Measurements from ENCODE around the gene ZNF32. TPM values are rescaled to one million over a fixed set of nuclear protein-coding genes. Genes with fewer than 3 reads are reported as not detected.

ZNF32 gene
- 10 to 100 TPM; 47.2 to 65.4 (median 54.4) TPM for total RNA-seq
- polyA plus RNA-seq, result 86.3 TPM
- long read RNA-seq, donor 1, transcript ZNF32-202 (3 exons, 1,201 nt), result minor isoform, 9 of 56 reads
- long read RNA-seq, donor 1, transcript ZNF32-201 (3 exons, 1,137 nt), result major isoform, 36 of 56 reads
- long read RNA-seq, donor 1, partial matches to known transcripts, result 1 of 56 reads
- long read RNA-seq, donor 1, other reads (novel, unspliced or antisense), result 10 of 56 reads
- long read RNA-seq, donor 2, transcript ZNF32-201 (3 exons, 1,137 nt), result major isoform, 31 of 47 reads
- long read RNA-seq, donor 2, partial matches to known transcripts, result 2 of 47 reads
- long read RNA-seq, donor 2, other reads (novel, unspliced or antisense), result 12 of 47 reads
- long read RNA-seq, donor 3, transcript ZNF32-202 (3 exons, 1,201 nt), result minor isoform, 24 of 83 reads
- long read RNA-seq, donor 3, transcript ZNF32-201 (3 exons, 1,137 nt), result major isoform, 38 of 83 reads
- long read RNA-seq, donor 3, partial matches to known transcripts, result 5 of 83 reads
- long read RNA-seq, donor 3, other reads (novel, unspliced or antisense), result 16 of 83 reads
- long read RNA-seq, donor 4, transcript ZNF32-201 (3 exons, 1,137 nt), result major isoform, 38 of 49 reads
- long read RNA-seq, donor 4, partial matches to known transcripts, result 0 of 49 reads
- long read RNA-seq, donor 4, other reads (novel, unspliced or antisense), result 9 of 49 reads

GRCh38 chr10:43648398-43649184 lies at the start of gene ZNF32:
ZNF32 (minus strand) TSS chr10:43648881; CDS start chr10:43646133, 2,748 bp downstream.
- intact Hi-C loops (cut with DNase I), result no loop called here
- no peaks in the 10 kb centered on the region for H3K27me3 ChIP-seq (ENCODE audit: control insufficient read depth, insufficient read depth)
- peak within 1 kb of the TSS; percentile 82 for H3K27ac ChIP-seq (ENCODE audit: low read length)
- ATAC-seq, result peak; percentile 98
- peak within 1 kb of the TSS; percentile 89 for H3K4me3 ChIP-seq (ENCODE audit: low read length)
- WGBS, result under 1% methylated on average over 90 of the region's 90 CpGs
- DNase-seq, result peak; percentile 88 to 95 (median 95)
- peaks cover 13% of the 10 kb centered on the region for H3K9me3 ChIP-seq (ENCODE audit: control insufficient read depth, low read length)
- H3K4me1 ChIP-seq (ENCODE audit: control insufficient read depth, insufficient read depth, low read length), result no peaks in the 10 kb centered on the region

DNA sequence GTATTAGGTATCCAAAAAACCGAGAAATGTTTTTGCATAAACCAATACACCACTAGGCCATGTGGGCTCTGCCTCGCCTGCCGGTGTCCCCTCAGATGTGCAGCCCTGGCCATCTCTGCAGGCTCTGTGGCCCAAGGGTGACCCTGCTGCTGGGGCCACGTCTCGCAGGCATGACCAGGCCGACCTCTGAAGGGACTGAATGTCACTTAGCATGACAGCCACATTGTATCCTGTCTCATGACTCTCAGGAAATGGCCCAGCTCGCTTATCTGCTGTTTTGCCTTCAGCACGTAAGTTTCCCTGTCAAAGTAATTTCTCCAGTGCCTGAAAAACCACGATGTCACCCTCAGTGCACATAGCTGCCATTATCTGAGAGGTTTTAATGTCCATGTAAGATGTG lies 49.5 kb upstream of the ZNF32 start:
- intact Hi-C loops (cut with DNase I), result loop anchor here in 2 of 4 donors (10.0 kb wide), 2 partner anchors 127 to 177 kb away; no protein-coding TSS in a partner anchor
- Histone ChIP-seq H3K27ac (ENCODE audit: low read length) (peak overlapping the region; percentile 7), H3K27me3 (ENCODE audit: control insufficient read depth, insufficient read depth) (no peaks in the 10 kb centered on the region), H3K4me3 (ENCODE audit: low read length) (no peak overlapping the region), H3K4me1 (ENCODE audit: control insufficient read depth, insufficient read depth, low read length) (peaks cover 9% of the 10 kb centered on the region), H3K9me3 (ENCODE audit: control insufficient read depth, low read length) (no peaks in the 10 kb centered on the region)
- 50% methylated on average over 9 of the region's 9 CpGs for WGBS
- ATAC-seq (peak; percentile 36 to 41), DNase-seq (no peak)

DNA sequence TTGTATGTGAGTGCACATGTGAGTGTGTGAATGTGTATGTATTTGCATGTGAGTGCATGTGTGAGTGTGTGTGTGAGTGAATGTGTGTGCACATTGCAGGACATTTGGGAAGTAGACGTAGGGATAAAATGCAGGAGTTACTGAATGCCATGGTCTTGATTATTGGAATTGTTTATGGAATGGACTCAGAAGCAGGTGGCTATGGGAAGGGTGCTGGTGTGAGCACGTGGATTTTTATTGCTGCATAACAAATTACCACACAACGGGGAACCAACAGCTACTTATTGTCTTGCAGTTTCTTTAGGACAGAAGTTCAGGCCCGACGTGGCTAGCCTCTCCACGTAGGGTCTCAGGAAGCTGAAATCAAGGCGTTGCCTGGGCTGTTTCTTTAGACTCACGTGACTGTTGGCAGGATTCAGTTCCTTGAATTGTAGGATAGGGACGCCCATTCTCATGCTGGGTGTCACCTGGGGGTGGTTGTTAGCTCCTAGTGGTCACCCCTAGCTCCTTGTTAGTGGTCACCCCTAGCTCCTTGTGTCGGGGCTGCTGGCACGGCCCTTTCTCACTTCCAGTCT lies 48.3 kb upstream of the ZNF32 start:
- Histone ChIP-seq H3K4me1 (ENCODE audit: control insufficient read depth, insufficient read depth, low read length) (peaks cover 9% of the 10 kb centered on the region), H3K9me3 (ENCODE audit: control insufficient read depth, low read length) (no peaks in the 10 kb centered on the region), H3K4me3 (ENCODE audit: low read length) (no peak overlapping the region), H3K27ac (ENCODE audit: low read length) (peak overlapping the region; percentile 37), H3K27me3 (ENCODE audit: control insufficient read depth, insufficient read depth) (no peaks in the 10 kb centered on the region)
- ATAC-seq (no peak), DNase-seq (no peak)
- WGBS, result 72% methylated on average over 11 of the region's 11 CpGs
- intact Hi-C loops (cut with DNase I), result loop anchor here in 2 of 4 donors (10.0 kb wide), 2 partner anchors 128 to 178 kb away; no protein-coding TSS in a partner anchor

DNA sequence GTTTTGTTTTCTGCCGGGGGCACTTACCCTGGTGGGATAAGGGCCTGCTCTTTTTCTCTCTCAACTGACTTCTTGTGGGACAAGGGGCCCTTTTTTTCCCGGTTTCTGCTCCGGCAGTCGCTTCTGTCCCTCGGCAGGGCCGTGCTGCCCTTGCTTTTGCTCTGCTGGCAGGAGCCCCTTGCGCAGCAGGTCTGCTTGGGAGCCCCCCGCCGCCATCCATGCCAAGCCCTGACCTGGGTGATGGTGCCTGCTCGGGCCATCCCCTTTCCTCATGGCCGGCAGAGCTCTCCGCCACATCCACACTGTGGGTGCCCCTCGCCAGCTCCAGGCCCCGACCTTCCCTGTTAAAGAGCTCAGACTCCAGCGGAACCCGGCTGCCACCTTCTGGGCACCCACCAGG lies 47.0 kb upstream of the ZNF32 start:
- Histone ChIP-seq H3K4me3 (ENCODE audit: low read length) (no peak overlapping the region), H3K27me3 (ENCODE audit: control insufficient read depth, insufficient read depth) (no peaks in the 10 kb centered on the region), H3K4me1 (ENCODE audit: control insufficient read depth, insufficient read depth, low read length) (peaks cover 9% of the 10 kb centered on the region), H3K27ac (ENCODE audit: low read length) (no peak overlapping the region), H3K9me3 (ENCODE audit: control insufficient read depth, low read length) (no peaks in the 10 kb centered on the region)
- intact Hi-C loops (cut with DNase I), result loop anchor here in 2 of 4 donors (10.0 kb wide), 2 partner anchors 129 to 179 kb away; no protein-coding TSS in a partner anchor
- WGBS, result 96% methylated on average over 16 of the region's 16 CpGs
- ATAC-seq (no peak), DNase-seq (no peak)

GRCh38 chr10:43695321-43695720 lies 46.6 kb upstream of the ZNF32 start:
- 83% methylated on average over 8 of the region's 8 CpGs for WGBS
- no peak overlapping the region for H3K27ac ChIP-seq (ENCODE audit: low read length)
- H3K27me3 ChIP-seq (ENCODE audit: control insufficient read depth, insufficient read depth), result no peaks in the 10 kb centered on the region
- H3K4me1 ChIP-seq (ENCODE audit: control insufficient read depth, insufficient read depth, low read length), result peaks cover 9% of the 10 kb centered on the region
- no peak for DNase-seq
- intact Hi-C loops (cut with DNase I), result loop anchor here in 2 of 4 donors (10.0 kb wide), 2 partner anchors 129 to 179 kb away; no protein-coding TSS in a partner anchor
- no peaks in the 10 kb centered on the region for H3K9me3 ChIP-seq (ENCODE audit: control insufficient read depth, low read length)
- no peak overlapping the region for H3K4me3 ChIP-seq (ENCODE audit: low read length)
- ATAC-seq, result no peak

GRCh38 chr10:43694526-43694925 lies 45.8 kb upstream of the ZNF32 start:
- no peaks in the 10 kb centered on the region for H3K9me3 ChIP-seq (ENCODE audit: control insufficient read depth, low read length)
- H3K27me3 ChIP-seq (ENCODE audit: control insufficient read depth, insufficient read depth), result no peaks in the 10 kb centered on the region
- peaks cover 6% of the 10 kb centered on the region for H3K4me1 ChIP-seq (ENCODE audit: control insufficient read depth, insufficient read depth, low read length)
- no peak overlapping the region for H3K4me3 ChIP-seq (ENCODE audit: low read length)
- intact Hi-C loops (cut with DNase I), result loop anchor here in 2 of 4 donors (5.0 to 10.0 kb wide), 4 partner anchors 130 to 353 kb away; no protein-coding TSS in a partner anchor
- WGBS, result 98% methylated on average over 7 of the region's 7 CpGs
- DNase-seq, result no peak
- no peak for ATAC-seq
- no peak overlapping the region for H3K27ac ChIP-seq (ENCODE audit: low read length)

DNA sequence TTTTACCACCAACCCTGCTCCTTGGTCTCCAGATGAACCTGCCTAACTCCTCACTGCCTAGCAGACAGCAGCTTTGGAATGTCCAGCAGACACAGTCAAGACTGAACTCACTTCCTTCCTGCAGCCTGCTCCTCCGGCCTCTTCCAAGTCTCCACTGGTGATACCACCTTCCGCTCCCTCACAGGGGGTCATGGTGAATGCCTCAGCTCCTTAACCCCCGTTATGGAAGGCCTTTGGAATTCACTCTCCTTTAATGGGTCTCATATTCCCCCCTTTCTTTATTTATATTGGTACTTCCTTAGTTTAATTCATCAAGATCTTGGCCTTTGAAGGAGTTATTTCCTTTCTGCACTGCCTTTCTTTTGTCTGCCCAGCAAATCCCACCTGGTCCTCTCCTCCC lies 44.9 kb upstream of the ZNF32 start:
- intact Hi-C loops (cut with DNase I), result loop anchor here in 2 of 4 donors (5.0 to 10.0 kb wide), 4 partner anchors 131 to 354 kb away; no protein-coding TSS in a partner anchor
- ATAC-seq (no peak), DNase-seq (no peak)
- Histone ChIP-seq H3K4me3 (ENCODE audit: low read length) (no peak overlapping the region), H3K4me1 (ENCODE audit: control insufficient read depth, insufficient read depth, low read length) (no peaks in the 10 kb centered on the region), H3K9me3 (ENCODE audit: control insufficient read depth, low read length) (no peaks in the 10 kb centered on the region), H3K27me3 (ENCODE audit: control insufficient read depth, insufficient read depth) (no peaks in the 10 kb centered on the region), H3K27ac (ENCODE audit: low read length) (no peak overlapping the region)
- 60% methylated on average over 3 of the region's 3 CpGs for WGBS

GRCh38 chr10:43692051-43692825 lies 43.6 kb upstream of the ZNF32 start:
- intact Hi-C loops (cut with DNase I), result loop anchor here in 2 of 4 donors (5.0 to 10.0 kb wide), 4 partner anchors 133 to 355 kb away; no protein-coding TSS in a partner anchor
- no peak for DNase-seq
- H3K4me1 ChIP-seq (ENCODE audit: control insufficient read depth, insufficient read depth, low read length), result no peaks in the 10 kb centered on the region

DNA sequence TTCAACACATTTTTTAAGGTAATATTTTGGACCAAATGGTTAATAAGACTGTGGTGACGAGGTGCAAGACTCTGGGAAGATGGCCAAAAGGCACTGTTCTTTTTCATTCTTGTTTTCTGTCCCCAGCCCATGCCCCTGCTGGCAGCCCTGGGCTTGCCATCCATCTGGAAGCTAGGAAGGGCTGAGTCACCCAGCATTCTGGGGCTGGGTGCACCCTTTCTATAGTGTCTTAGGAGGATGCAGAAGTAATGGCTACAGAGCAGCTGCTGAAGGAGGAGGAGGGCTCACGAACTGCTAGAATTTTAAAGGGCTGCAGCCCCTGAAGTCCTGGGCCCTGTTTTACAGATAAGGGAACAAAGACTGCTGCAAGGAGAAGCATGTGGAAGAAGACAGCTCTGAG lies 42.8 kb upstream of the ZNF32 start:
- Histone ChIP-seq H3K27me3 (ENCODE audit: control insufficient read depth, insufficient read depth) (no peaks in the 10 kb centered on the region), H3K27ac (ENCODE audit: low read length) (no peak overlapping the region), H3K9me3 (ENCODE audit: control insufficient read depth, low read length) (no peaks in the 10 kb centered on the region), H3K4me1 (ENCODE audit: control insufficient read depth, insufficient read depth, low read length) (no peaks in the 10 kb centered on the region), H3K4me3 (ENCODE audit: low read length) (no peak overlapping the region)
- no peak for ATAC-seq
- WGBS, result 56% methylated on average over 2 of the region's 2 CpGs
- intact Hi-C loops (cut with DNase I), result loop anchor here in 2 of 4 donors (2.0 to 10.0 kb wide), 5 partner anchors 133 to 619 kb away; no protein-coding TSS in a partner anchor
- DNase-seq, result no peak

More at GRCh38 chr10:43692051-43692825, 43.6 kb upstream of the ZNF32 start:
- 73% methylated on average over 10 of the region's 10 CpGs for WGBS
- Histone ChIP-seq H3K9me3 (ENCODE audit: control insufficient read depth, low read length) (no peaks in the 10 kb centered on the region), H3K27me3 (ENCODE audit: control insufficient read depth, insufficient read depth) (no peaks in the 10 kb centered on the region), H3K4me3 (ENCODE audit: low read length) (no peak overlapping the region), H3K27ac (ENCODE audit: low read length) (no peak overlapping the region)
- peak; percentile 36 to 47 for ATAC-seq
